NCI-H82 treated with DMSO at 0.1 percent for 48 hours (cell line): ENCODE data around the gene SMAD1.
"Not testable (repeated sequence)": the region's sequence is repeated elsewhere in the genome, so short reads cannot be mapped to it uniquely, and the experiment has no call there.

Experiments
- DNase-seq: peaks from one replicate; lab custom pipeline; 2025; ENCODE audit not compliant: unreplicated experiment; lab: John Stamatoyannopoulos, UW

SMAD1 gene

DNA sequence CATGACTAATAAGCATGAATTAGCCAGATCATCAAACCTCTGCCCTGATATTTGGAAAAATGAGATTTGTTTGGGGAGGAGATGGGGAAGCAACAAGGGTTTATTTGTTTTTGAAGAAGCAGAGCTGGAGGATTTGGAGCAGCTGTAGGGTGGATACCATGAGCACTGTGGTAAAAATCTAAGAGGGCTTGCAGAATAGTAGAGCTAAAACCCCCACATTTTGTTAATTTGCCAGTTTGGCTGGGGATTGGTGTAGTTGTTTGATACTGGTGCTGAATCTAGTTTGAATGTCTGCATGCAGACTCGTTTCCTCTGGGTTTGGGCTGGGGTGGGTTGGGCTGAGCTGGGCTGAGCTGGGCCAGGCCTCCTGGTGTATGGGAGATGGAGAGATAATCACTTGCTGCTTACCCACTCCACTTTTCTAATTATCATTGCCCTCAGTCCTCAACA, 43.7 kb downstream of the SMAD1 start:
- DNase-seq: no peak

DNA sequence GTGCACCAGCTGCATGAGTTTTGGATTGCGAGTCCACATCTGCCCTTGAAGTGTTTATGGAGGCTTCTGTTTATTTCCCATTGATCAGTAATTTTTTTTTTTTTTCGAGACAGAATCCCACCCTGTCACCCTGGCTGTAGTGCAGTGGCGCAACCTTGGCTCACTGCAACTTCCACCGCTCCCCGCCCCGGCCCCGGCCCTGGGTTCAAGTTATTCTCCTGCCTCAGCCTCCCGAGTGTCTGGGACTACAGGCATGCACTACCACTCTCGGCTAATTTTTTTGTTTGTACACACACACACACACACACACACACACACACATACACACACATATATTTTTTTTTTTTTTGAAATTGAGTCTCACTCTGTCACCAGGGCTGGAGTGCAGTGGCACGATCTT, 46.1 kb downstream of the SMAD1 start:
- no peak for DNase-seq

DNA sequence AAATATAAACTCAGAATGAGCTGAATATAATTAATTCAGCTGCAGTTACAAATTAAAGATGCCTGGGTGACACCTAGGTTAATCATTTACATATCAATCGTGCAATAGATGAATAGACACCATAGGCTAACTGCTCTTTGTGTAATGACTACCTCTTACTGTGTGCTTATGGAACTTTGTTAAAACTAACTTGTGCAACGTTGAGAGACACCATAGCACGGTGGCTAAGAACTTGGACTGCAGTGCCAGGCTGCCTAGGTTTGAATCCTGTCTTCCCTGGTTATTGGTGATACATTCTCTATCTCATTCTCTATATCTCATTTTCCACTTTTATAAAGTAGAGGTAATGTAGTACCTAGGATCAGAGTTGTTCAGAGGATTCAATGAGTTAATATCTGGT, 46.9 kb downstream of the SMAD1 start:
- no peak for DNase-seq

DNA sequence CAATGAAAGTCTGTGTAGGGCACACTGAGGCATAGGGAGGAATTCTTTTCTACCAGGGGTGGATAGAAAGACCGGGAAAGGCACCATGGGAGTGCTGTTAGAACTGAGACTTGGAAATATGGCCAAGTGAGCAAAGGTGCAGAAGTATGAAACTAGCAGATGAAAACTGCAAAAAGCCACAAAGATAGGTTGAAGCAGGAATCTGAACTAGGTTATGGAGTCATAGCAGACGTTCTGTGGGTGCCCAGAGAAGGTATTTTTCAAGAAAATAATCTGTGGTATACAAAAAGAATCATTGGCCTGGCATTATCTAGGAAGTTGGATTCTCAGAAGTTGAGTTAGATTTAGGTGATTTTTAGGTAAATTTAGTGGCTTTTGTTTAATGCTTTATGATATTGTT, 48.5 kb downstream of the SMAD1 start:
- no peak for DNase-seq

DNA sequence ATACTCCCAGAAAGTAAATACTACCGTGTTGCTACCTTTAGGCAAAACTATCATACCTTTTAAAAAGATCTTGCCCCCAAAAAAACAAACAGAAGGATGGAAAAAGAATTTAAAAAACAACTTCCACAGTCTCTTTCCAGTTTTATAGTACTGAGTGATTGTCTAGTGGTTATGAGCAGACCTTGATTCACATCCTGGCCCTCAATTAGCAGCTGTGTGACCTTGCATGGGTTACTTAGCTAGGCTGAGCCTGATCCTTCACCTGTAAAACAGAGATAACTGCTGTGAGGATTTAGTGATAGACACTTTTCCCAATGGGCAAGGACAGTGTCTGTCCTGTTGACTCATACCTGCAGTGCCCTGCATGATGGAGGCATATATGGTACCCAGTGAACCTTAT, 49.0 kb downstream of the SMAD1 start:
- DNase-seq: no peak

DNA sequence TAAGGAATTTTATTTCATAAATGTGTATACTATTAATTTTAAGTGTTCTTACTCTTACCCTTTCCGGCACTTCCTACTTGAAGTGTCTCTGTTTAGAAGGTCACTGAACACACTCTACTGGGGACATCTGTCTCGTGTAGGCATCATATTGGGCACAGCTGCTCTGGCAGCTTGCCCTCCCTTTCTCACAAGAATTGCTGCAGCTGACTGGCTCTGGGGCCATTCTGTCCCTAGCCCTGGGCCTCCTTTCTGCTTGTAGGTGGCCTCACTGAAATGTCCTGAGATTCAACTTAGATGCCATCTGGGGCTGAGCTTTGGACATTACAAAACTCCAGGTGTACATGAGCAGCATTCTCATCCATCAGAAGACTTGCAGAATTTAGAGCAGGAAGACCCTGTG, 49.6 kb downstream of the SMAD1 start:
- no peak for DNase-seq

DNA sequence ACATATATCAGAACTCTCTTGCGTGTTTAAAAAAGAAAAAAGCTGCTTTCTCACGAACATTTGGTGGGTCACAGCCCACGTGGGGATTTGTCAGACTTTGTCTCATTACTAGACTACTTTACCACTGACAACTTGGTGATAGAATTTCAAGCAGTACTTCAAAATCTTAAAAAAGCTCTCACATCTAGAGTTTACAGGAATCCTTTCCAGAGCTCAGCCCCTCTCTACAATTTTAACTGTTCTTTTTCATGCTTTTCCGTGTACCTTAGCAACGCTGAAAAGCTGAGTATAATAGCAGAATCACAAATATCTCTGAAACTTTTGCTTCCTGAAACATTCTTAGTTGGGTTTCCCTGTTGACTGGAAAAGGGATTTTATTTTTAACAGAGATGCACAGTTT, 50.2 kb downstream of the SMAD1 start:
- DNase-seq: no peak

DNA sequence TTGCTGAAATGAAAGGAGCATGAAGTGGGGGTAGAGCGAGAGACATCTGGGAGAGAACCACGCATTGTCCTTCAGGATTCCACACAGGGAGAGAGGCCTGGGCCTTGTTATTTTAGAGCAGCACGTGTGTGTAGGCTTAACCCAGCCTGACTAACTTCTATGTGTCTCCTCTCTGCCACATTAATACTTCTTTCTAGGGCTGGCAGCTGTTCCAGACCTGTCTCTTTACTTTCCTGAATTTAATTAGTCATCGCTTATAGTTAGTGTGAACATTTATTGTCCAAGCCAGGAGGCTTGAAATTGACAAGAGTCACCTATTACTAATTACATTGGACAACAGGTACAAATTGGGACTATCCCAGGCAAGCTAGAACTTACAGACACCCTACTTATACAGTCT, 51.3 kb downstream of the SMAD1 start:
- DNase-seq: no peak

DNA sequence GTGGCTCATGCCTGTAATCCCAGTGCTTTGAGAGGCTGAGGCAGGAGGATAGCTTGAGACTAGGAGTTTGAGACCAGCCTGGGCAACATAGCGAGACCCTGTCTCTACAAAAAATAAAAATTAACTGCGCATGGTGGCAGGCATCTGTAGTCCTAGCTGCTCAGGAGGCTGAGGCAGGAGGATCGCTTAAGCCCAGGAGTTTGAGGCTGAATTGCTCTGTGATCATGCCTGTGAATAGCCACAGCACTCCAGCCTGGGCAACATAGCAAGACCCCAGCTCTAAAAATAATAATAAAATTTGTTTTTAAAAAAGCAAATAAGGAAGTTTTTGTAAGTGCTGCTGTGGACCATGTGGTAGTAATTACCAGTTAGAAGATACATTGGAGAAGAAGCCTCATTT, 51.8 kb downstream of the SMAD1 start:
- DNase-seq: not testable (repeated sequence)

DNA sequence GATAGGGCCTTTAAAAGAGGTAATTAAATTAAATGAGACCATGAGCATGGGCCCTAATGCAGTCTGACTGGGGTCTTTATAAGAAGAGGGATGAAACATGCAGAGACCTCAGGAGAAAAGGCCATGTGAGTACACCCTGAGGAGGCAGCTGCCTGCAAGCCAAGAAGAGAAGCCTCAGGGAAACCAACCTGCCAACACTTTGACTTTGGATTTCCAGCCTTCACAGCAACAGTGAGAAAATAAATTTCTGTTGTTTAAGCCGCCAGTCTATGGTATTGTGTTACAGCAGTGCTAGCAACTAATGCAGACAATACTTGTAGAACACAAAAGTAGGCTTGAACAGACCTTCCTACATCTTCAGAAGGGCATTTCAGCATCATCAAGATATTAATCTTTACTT, 52.3 kb downstream of the SMAD1 start:
- no peak for DNase-seq

DNA sequence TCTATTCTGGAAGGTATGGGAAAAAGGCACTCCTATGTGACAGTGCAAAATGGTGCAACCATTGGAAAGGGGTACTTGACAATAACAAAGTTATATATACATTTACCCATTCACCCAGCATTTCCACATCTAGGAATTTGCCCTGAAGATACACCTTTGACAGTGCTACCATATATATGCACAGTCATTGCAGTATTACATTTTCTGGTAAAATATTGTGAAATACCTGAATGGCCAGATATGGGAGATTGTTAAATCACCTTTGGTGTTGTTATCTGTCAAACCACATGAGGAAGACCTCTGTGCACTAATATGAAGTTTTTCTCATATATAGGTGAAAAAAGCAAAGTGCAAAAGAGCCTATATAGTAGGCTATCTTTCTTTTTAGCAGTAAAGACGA, 53.5 kb downstream of the SMAD1 start:
- DNase-seq: no peak

DNA sequence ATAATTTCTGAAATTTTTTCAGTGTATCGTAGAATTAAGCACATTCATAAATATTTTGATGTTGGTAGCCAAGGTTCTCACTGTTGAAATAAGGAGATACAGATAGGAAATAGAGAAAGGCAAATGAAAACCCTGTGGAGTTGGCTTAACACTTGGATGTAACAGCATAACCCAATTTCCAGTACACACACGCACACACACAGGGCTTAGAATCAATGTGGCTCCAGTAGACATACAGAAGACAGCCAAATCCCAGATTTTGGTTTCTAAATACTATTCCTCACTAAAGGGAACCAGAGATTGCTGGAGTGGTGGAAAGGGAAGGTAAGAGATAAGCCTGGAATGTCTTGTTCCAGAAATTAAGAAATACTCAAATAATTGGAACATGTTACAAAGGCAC, 54.4 kb downstream of the SMAD1 start:
- DNase-seq: no peak

DNA sequence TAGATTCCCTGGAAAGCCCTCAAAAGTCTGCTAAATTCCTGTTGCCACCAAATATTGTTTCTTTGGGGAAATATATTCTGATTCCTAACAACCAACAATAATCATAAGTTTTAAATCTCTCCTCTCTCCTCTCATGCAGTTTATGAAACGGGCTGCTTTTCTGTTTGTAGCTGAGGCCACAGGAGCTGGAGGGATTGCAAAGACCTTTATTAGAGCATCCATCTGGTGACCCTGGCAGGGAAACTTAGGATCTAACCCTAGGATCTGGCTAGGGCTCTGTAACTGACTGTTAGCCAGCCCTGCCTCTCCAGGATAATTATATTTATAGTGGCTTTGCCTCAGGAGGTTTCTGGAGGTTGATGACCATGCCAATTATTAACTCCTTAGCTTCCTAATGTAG, 56.9 kb downstream of the SMAD1 start:
- DNase-seq: no peak

DNA sequence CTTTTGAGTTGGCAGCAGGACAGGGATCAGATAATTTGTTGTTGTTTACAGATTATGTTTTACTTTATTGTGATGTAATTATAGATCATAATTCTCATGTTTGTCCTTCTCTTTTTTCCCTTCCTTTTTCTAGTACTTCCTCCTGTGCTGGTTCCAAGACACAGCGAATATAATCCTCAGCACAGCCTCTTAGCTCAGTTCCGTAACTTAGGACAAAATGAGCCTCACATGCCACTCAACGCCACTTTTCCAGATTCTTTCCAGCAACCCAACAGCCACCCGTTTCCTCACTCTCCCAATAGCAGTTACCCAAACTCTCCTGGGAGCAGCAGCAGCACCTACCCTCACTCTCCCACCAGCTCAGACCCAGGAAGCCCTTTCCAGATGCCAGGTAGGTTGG, 58.0 kb downstream of the SMAD1 start:
- DNase-seq: no peak

DNA sequence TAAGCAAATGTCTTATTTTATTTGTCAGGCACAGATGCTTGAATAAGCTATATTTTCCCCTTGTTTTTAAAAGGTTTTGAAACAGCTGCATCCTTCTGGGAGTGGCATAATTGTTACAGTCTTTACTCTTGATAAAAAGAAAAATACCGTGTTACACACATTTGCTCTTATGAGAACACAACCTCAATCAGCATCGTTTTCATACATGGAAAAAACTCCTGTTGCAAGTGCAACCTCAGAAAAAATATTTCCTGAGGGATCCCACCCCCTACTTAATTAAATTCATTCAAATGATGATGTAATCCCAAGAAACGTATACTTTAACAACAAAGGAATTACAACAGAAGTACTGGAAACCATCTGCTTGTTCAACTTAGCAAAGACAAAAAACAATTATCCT, 58.6 kb downstream of the SMAD1 start:
- DNase-seq: no peak

DNA sequence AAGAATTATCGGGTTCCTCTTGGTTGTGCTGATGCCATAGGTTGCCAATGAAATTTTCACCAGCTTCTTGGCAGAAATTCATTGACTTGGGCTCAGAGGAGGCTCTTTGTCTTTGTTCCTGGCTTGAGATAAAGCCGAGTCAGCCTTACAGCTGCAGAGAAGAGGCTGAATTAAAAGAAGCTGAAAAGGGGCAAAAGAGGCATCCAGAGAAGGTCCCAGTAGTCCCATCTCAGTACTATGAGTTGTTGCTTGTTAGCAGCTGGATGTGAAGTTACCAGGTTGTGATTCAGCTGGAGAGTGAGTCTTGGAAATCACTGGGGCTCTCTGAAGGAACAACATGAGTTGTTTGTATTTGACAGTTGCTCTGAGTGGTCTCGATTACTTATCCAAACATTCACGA, 59.7 kb downstream of the SMAD1 start:
- DNase-seq: no peak

DNA sequence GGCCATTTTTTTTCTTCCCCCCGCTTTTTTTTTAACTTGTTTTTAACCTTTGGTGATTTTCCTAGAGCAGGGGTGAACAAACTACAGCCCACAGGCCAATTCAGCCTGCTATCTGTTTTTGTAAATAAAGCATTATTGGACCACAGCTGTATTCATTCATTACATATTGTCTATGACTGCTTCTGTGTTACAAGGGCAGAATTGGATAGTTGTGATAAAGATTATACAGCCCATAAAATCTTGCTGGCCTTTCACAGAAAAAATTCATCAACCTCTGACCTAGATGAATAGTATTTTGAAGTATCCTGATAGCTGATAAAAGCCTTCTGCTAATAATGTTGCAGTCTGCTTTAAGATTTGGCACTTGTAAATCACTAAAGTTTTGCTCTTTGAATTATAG, 63.4 kb downstream of the SMAD1 start:
- no peak for DNase-seq

DNA sequence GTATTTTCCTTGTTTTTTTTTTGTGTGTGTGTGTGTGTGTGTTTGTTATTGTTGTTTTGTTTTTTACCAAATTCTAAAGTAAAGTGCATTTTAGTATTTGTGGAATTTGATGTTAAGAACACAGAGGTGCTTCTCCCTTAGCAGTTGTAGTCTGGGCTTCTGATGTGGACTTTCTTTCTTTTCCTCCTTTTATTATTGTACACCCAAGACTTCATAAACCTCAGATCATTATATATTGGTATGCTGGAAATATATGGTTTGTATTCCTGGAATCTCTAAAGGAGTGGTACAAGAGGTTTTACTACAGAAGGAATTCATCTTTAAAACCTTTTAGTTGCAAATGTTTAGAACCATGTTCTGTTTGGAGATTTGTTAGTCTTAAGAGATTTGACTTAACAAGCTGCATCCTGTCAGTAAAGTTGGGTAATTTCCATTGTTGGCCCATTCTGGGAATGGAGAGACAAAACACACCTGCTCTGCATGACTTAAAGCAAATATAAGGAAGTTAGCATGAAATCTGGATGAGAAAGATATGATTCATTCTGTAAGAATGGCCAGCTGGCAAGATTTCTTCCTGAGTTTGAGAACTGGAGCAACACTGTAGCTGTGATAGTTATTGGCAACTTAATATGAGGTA, 64.0 kb downstream of the SMAD1 start:
- no peak for DNase-seq

DNA sequence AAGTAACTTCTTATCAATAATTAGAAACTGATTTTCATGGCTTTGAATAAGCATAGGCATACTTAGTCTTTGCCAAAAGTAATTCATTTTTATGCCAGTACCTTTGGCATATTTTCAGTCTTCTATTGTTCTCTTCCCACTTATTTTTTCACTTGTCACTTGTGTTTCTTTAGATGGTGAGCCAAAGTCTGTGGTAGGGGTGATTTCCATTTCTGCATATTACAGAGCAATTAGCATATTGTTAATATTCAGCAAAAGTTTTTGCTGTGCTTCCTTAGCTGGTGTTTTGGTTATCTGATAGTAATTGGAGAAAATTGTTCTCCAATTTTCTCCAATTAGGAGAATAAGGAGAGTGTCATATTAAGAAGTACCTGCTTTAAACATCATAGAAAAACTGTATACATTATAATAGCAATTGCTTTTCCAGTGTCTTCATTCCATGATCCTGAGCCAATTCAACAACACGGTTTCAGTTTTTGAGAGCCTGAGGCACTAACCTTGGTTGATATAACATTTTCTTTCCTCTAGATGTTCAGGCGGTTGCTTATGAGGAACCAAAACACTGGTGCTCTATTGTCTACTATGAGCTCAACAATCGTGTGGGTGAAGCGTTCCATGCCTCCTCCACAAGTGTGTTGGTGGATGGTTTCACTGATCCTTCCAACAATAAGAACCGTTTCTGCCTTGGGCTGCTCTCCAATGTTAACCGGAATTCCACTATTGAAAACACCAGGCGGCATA, 64.7 kb downstream of the SMAD1 start:
- DNase-seq: no peak

DNA sequence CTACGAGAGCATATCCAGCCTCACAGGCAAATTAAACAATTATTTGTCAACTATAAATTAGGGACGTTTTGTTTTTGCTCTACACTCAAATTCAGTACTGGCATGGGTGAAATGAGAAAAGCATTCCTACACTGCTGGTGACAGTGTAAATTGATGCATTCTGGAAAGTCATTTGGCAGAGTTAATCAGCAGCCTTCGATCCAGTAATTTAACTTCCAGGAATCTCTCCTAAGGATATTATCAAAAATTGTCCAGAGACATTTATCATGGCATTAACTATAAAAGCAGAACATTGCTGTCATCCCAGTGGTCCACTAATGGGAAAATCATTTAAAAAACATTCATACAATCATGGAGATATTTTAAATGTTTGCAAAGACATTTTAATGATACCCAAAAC, 70.0 kb downstream of the SMAD1 start:
- no peak for DNase-seq

DNA sequence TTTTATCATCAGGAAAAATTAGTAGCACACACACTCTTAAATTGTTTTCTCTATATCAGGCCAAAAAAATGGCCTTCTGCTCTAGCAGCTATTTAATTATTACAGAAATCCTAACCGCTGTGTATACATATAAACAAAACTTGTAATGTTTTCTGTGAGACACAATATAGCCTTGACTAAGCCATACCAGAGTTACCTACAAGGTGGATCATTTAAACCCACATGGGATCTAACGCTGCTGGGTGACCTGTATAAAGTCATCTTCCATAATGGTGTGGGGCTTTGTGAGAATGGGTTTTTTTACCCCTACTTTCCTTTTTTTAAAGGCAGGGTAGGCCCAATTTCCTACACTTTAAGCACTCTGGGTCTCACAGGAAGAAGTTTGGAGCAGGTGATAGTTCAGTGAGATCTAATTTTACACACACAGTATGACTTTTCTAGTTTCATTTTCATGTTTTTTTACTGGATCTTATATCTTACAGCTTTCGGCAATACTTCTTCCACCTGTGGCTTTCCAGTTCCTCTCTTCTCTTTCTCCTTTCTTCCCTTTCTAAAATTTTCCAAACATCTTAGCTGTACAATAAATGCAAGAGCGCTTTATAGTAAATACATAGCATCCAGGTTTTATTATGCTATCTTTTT, 70.6 kb downstream of the SMAD1 start:
- no peak for DNase-seq

DNA sequence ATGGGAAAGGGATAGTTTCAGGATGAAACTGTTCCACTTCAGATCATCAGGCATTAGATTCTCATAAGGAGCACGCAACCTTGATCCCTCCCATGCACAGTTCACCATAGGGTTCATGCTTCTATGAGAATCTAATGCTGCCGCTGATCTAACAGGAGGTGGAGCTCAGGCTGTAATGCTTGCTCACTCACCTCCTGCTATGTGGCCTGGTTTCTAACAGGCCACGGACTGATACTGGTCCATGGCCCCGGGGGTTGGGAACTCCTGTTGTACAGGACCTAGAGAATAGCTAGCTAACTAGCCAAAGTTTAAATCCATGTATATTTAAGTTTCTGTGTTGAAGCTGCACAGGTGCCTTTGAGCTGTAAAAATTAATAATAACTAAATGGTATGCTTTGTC, 71.7 kb downstream of the SMAD1 start:
- DNase-seq: no peak

DNA sequence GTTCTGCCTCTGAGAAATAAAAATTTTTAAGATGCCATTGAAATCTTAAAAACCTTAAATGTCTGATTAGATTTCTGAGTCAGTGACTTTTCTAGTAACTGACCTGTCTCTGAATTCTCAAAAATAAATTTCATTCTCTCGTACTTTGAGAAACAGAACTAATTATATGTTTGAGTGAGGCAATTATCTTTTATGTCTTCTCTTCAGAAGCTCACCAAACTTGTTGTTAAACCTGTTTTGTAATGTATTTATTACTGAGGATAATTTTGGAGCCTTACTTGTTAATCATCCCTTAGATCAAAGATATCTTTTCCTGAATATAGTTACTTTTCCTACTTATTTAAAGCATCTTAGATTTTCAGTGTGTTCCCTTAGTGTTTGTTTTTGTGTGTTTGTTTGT, 73.0 kb downstream of the SMAD1 start:
- DNase-seq: no peak
